Lung (tissue), 12 donors: Measurements from ENCODE around the gene ACMSD. TPM values are rescaled to one million over a fixed set of nuclear protein-coding genes. Genes with fewer than 3 reads are reported as not detected.
"Not testable (repeated sequence)": the region's sequence is repeated elsewhere in the genome, so short reads cannot be mapped to it uniquely, and the experiment has no call there.

ENCODE experiments used
- ATAC-seq: fragments of 200-7000 bp; cut with Tn5 transposase; one replicate; pipeline ENCODE4 v1.9.1; 2020; ENCODE audit warnings: moderate number of reproducible peaks; ENCODE audit not compliant: insufficient read depth, low FRiP score
- DNase-seq, 3 donors: peaks; one replicate each; pipeline ENCODE4 v3.0.0-alpha.2; 2013 to 2017
- H3K27ac ChIP-seq, 2 donors: one replicate each; pipeline ENCODE4 v1.5.1; 2013; ENCODE audit warnings: mild to moderate bottlenecking in 2 of 2, moderate library complexity in 2 of 2, control low read depth in 1 of 2, inconsistent platforms in 1 of 2, low read depth in 1 of 2, low read length in 1 of 2
- H3K27me3 ChIP-seq, 3 donors: one replicate each; pipeline ENCODE4 v1.5.1; 2013; ENCODE audit warnings: low read length in 2 of 3; ENCODE audit not compliant: control insufficient read depth in 3 of 3, insufficient read depth in 3 of 3
- H3K36me3 ChIP-seq, 4 donors: one replicate each; pipeline ENCODE4 v1.5.1; 2013; ENCODE audit warnings: low read length in 4 of 4, mild to moderate bottlenecking in 1 of 4, moderate library complexity in 1 of 4; ENCODE audit not compliant: control insufficient read depth in 4 of 4, insufficient read depth in 4 of 4
- H3K4me1 ChIP-seq, 5 donors: one replicate each; pipeline ENCODE4 v1.5.1; 2013; ENCODE audit warnings: low read length in 5 of 5, mild to moderate bottlenecking in 2 of 5, moderate library complexity in 1 of 5; ENCODE audit not compliant: control insufficient read depth in 5 of 5, insufficient read depth in 5 of 5
- H3K4me3 ChIP-seq: one replicate; pipeline ENCODE4 v1.5.1; 2013; ENCODE audit warnings: mild to moderate bottlenecking, control low read depth, moderate library complexity
- H3K9ac ChIP-seq, 2 donors: one replicate each; pipeline ENCODE4 v1.5.1; 2013; ENCODE audit warnings: low read length in 2 of 2, control low read depth in 1 of 2; ENCODE audit not compliant: insufficient read depth in 1 of 2
- H3K9me3 ChIP-seq, 4 donors: one replicate each; pipeline ENCODE4 v1.5.1; 2013; ENCODE audit warnings: low read length in 3 of 4, mild to moderate bottlenecking in 1 of 4, moderate library complexity in 1 of 4; ENCODE audit not compliant: control insufficient read depth in 4 of 4, insufficient read depth in 3 of 4
- CTCF ChIP-seq: IDR thresholded peaks from 2 replicates; pipeline ENCODE4 v1.5.1; 2012; ENCODE audit warnings: mild to moderate bottlenecking; ENCODE audit errors: control extremely low read depth, extremely low read depth
- WGBS, 2 donors: extraction: QIAGEN DNeasy Blood & Tissue Kit; methylation state at CpG; one replicate each; pipeline ENCODE4 v1.1.7; 2013; 5-methylcytosine and 5-hydroxymethylcytosine counted together
- polyA plus RNA-seq, 2 donors: library from polyadenylated mRNA; stranded (reverse); fragments of 200-250 nt; gene quantifications; one replicate each; pipeline ENCODE4 v1.2.1, GENCODE V29; 2013
- total RNA-seq, 2 donors: library from RNA; depleted of rRNA in 1 of 2; stranded (reverse); fragments of >200 nt in 1 of 2; gene quantifications; one replicate each; pipeline ENCODE4 v1.2.1, GENCODE V29; 2014 to 2021
- donor health status: control.
- donor health status: control.
- donor health status: Bipolar disorder and iron deficiency.
- donor health status: healthy.
- donor health status: DM: yes; HTN: yes; CAD: no.

The ACMSD gene
- total and polyA plus RNA-seq, 4 donors: 0.08 to 0.14 (median 0.12) TPM; not detected in 1

GRCh38 chr2:134905168-134905567 is 66.8 kb downstream of the ACMSD start:
- no peak for TF ChIP-seq CTCF
- no peaks in the 10 kb centered on the region for H3K4me1 ChIP-seq
- no peaks in the 10 kb centered on the region for H3K36me3 ChIP-seq
- 75 to 82% methylated on average over 2 of the region's 2 CpGs for WGBS, 2 donors
- DNase-seq (peak in 2 of 3 donors; percentile 29 to 58), ATAC-seq (no peak)
- H3K27ac ChIP-seq: no peak overlapping the region
- no peaks in the 10 kb centered on the region for H3K27me3 ChIP-seq
- H3K9ac ChIP-seq: no peak overlapping the region
- H3K4me3 ChIP-seq: no peak overlapping the region
- H3K9me3 ChIP-seq: no peaks in the 10 kb centered on the region

- Histone ChIP-seq H3K9ac (no peak overlapping the region), H3K9me3 (no peaks in the 10 kb centered on the region), H3K4me1 (no peaks in the 10 kb centered on the region), H3K27ac (no peak overlapping the region), H3K27me3 (no peaks in the 10 kb centered on the region), H3K4me3 (no peak overlapping the region), H3K36me3 (no peaks in the 10 kb centered on the region)
- DNase-seq: no peak
- no peak for ATAC-seq
- no peak for TF ChIP-seq CTCF
- 62 to 86% methylated on average over 2 of the region's 2 CpGs for WGBS, 2 donors
Observed at GRCh38 chr2:134906726-134907125, 68.3 kb downstream of the ACMSD start.

- H3K27ac ChIP-seq, H3K36me3 ChIP-seq, H3K9me3 ChIP-seq, H3K9ac ChIP-seq, ATAC-seq, H3K4me3 ChIP-seq, H3K4me1 ChIP-seq, H3K27me3 ChIP-seq, DNase-seq: not testable (repeated sequence)
- WGBS, 2 donors: 90 to 94% methylated on average over 1 of the region's 1 CpG
Observed at GRCh38 chr2:134907441-134908116, 69.2 kb downstream of the ACMSD start.

- Histone ChIP-seq H3K4me3 (no peak overlapping the region), H3K27me3 (no peaks in the 10 kb centered on the region), H3K9me3 (no peaks in the 10 kb centered on the region), H3K27ac (no peak overlapping the region), H3K36me3 (no peaks in the 10 kb centered on the region), H3K9ac (no peak overlapping the region), H3K4me1 (no peaks in the 10 kb centered on the region)
- no peak for DNase-seq
- 82 to 91% methylated on average over 2 of the region's 2 CpGs for WGBS, 2 donors
- TF ChIP-seq CTCF: no peak
- no peak for ATAC-seq
Observed at GRCh38 chr2:134910763-134911399, 72.5 kb downstream of the ACMSD start.
